GM23338 (cell line): ENCODE data around the gene MKX. TPM values are rescaled to one million over a fixed set of nuclear protein-coding genes. Genes with fewer than 3 reads are reported as not detected.

Source experiments
- ATAC-seq: fragments of 200-7000 bp; cut with Tn5 transposase; 3 replicates; pipeline ENCODE4 v1.9.1; 2020
- DNase-seq: peaks from one replicate; pipeline ENCODE4 v3.0.0-alpha.2; 2015; ENCODE audit warnings: low spot score
- H2AFZ ChIP-seq: fragments of 200-600 bp; sonication (generic); 2 replicates; pipeline ENCODE4 v1.8.0; 2016; ENCODE audit warnings: antibody characterized with exemption, mild to moderate bottlenecking, moderate library complexity
- H3F3A ChIP-seq: fragments of 200-600 bp; sonication (generic); replicated peaks from 2 replicates; pipeline ENCODE4 v1.8.0; 2017; ENCODE audit warnings: antibody characterized with exemption, mixed run types, low read depth
- H3K27ac ChIP-seq: fragments of 200-600 bp; sonication (generic); 2 replicates; pipeline ENCODE4 v1.6.1; 2016; ENCODE audit warnings: low read depth
- H3K27me3 ChIP-seq: fragments of 200-600 bp; sonication (generic); 2 replicates; pipeline ENCODE4 v1.8.0; 2016; ENCODE audit warnings: mild to moderate bottlenecking, mixed run types, moderate library complexity; ENCODE audit not compliant: insufficient read depth
- H3K36me3 ChIP-seq: fragments of 200-600 bp; sonication (generic); 2 replicates; pipeline ENCODE4 v1.8.0; 2016; ENCODE audit warnings: mild to moderate bottlenecking; ENCODE audit not compliant: insufficient read depth
- H3K4me1 ChIP-seq: fragments of 200-600 bp; sonication (generic); 2 replicates; pipeline ENCODE4 v1.8.0; 2016; ENCODE audit warnings: mild to moderate bottlenecking, moderate library complexity; ENCODE audit not compliant: insufficient read depth
- H3K4me2 ChIP-seq: fragments of 200-600 bp; sonication (generic); 2 replicates; pipeline ENCODE4 v1.7.1; 2017; ENCODE audit warnings: mixed run types
- H3K4me3 ChIP-seq: fragments of 200-600 bp; sonication (generic); 2 replicates; pipeline ENCODE4 v1.6.1; 2016; ENCODE audit warnings: mixed run types
- H3K79me2 ChIP-seq: fragments of 200-600 bp; sonication (generic); replicated peaks from 2 replicates; pipeline ENCODE4 v1.8.0; 2017; ENCODE audit warnings: mild to moderate bottlenecking; ENCODE audit not compliant: insufficient read depth
- H3K9me2 ChIP-seq: fragments of 200-600 bp; sonication (generic); 2 replicates; pipeline ENCODE4 v1.8.0; 2017; ENCODE audit not compliant: insufficient read depth
- H4K20me1 ChIP-seq: fragments of 200-600 bp; sonication (generic); replicated peaks from 2 replicates; pipeline ENCODE4 v1.8.0; 2017; ENCODE audit warnings: mild to moderate bottlenecking; ENCODE audit not compliant: insufficient read depth
- H3K27ac Mint-ChIP-seq: 2 replicates; pipeline ENCODE4 v1.8.0; 2020; ENCODE audit warnings: inconsistent platforms, mild to moderate bottlenecking, moderate library complexity, mixed read lengths
- H3K27me3 Mint-ChIP-seq: 3 replicates; pipeline ENCODE4 v1.8.0; 2022; ENCODE audit warnings: low read depth, mild to moderate bottlenecking, moderate library complexity, mixed read lengths, inconsistent platforms; ENCODE audit not compliant: insufficient read depth, poor library complexity
- H3K36me3 Mint-ChIP-seq: 3 replicates; pipeline ENCODE4 v1.8.0; 2021; ENCODE audit warnings: low read depth, mild to moderate bottlenecking, inconsistent platforms, moderate library complexity, mixed read lengths
- H3K4me1 Mint-ChIP-seq: 3 replicates; pipeline ENCODE4 v1.8.0; 2020; ENCODE audit warnings: mild to moderate bottlenecking, inconsistent platforms, mixed read lengths
- H3K4me3 Mint-ChIP-seq: 3 replicates; pipeline ENCODE4 v1.8.0; 2021; ENCODE audit warnings: moderate library complexity, mild to moderate bottlenecking, inconsistent platforms, mixed read lengths
- H3K9me3 Mint-ChIP-seq: 3 replicates; pipeline ENCODE4 v1.8.0; 2020; ENCODE audit warnings: moderate library complexity, mild to moderate bottlenecking, inconsistent platforms, mixed read lengths
- CREB1 ChIP-seq: fragments of 250-450 bp; sonication (Bioruptor Pico); IDR thresholded peaks from 2 replicates; pipeline ENCODE4 v1.5.0; 2020; ENCODE audit warnings: low read depth, mild to moderate bottlenecking, moderate library complexity
- ETS1 ChIP-seq: IDR thresholded peaks from 2 replicates; pipeline ENCODE4 v1.6.1; 2016; ENCODE audit warnings: antibody characterized with exemption
- EZH2 ChIP-seq: fragments of 200-600 bp; sonication (generic); IDR thresholded peaks from one replicate; pipeline ENCODE4 v1.8.0; 2017; ENCODE audit warnings: antibody characterized with exemption, mild to moderate bottlenecking, low read depth; ENCODE audit not compliant: unreplicated experiment
- EZH2phosphoT487 ChIP-seq: fragments of 200-600 bp; sonication (generic); IDR thresholded peaks from one replicate; pipeline ENCODE4 v1.8.1; 2018; ENCODE audit warnings: antibody characterized with exemption; ENCODE audit not compliant: unreplicated experiment
- JUNB ChIP-seq: IDR thresholded peaks from one replicate; pipeline ENCODE4 v1.6.1; 2016; ENCODE audit warnings: antibody characterized with exemption; ENCODE audit not compliant: unreplicated experiment
- NANOG ChIP-seq: IDR thresholded peaks from 2 replicates; pipeline ENCODE4 v1.6.1; 2016; ENCODE audit warnings: antibody characterized with exemption, borderline replicate concordance
- POLR2AphosphoS5 ChIP-seq: IDR thresholded peaks from 2 replicates; pipeline ENCODE4 v1.6.1; 2016; ENCODE audit warnings: antibody characterized with exemption, low read depth
- STAT1 ChIP-seq: IDR thresholded peaks from one replicate; pipeline ENCODE4 v1.6.1; 2016; ENCODE audit warnings: antibody characterized with exemption; ENCODE audit not compliant: unreplicated experiment
- ZNF114 ChIP-seq: fragments of 250-450 bp; sonication (Bioruptor Pico); IDR thresholded peaks from 2 replicates; pipeline ENCODE4 v1.5.0; 2020; ENCODE audit warnings: mild to moderate bottlenecking, moderate library complexity
- ZNF331 ChIP-seq: fragments of 250-450 bp; sonication (Bioruptor Pico); IDR thresholded peaks from 2 replicates; pipeline ENCODE4 v1.5.0; 2020; ENCODE audit warnings: low read depth, mild to moderate bottlenecking, moderate library complexity
- ZNF462 ChIP-seq: fragments of 250-450 bp; sonication (Bioruptor Pico); IDR thresholded peaks from 2 replicates; pipeline ENCODE4 v1.5.0; 2020; ENCODE audit warnings: mild to moderate bottlenecking, moderate library complexity
- polyA plus RNA-seq: library from polyadenylated mRNA; unstranded; fragments of >200 nt; fragmentation: Nextera tagmentation; extraction: Ambion mirVana; gene quantifications from 2 replicates; pipeline ENCODE4 v1.2.1, GENCODE V29; 2016
- total RNA-seq: library from RNA; depleted of rRNA; stranded (reverse); fragments of >200 nt; shearing (Covaris generic); gene quantifications from 2 replicates; pipeline ENCODE4 v1.2.3, GENCODE V29; 2014
- TF ChIP-seq, protein P1 (sequence below): IDR thresholded peaks from one replicate; pipeline ENCODE4 v1.6.1; 2018; ENCODE audit warnings: antibody characterized with exemption; ENCODE audit not compliant: unreplicated experiment
- TF ChIP-seq, protein P2 (sequence below), 2 experiments: fragments of 200-600 bp in 1 of 2; sonication (generic) in 1 of 2; conservative IDR thresholded peaks; 2 replicates each; pipeline versions ENCODE4 v1.5.1 to v1.6.1; 2016 to 2017; ENCODE audit warnings: antibody characterized with exemption in 2 of 2, low read depth in 2 of 2, mild to moderate bottlenecking in 2 of 2, moderate library complexity in 1 of 2

Gene MKX
- total and polyA plus RNA-seq, 2 experiments from 2014 or later: 0.66 to 0.97 TPM

- TF ChIP-seq NANOG (no peak), ZNF331 (no peak), POLR2AphosphoS5 (no peak), STAT1 (no peak)
Observed at GRCh38 chr10:27654284-27654683, 91.3 kb downstream of the MKX start (continued).

DNA sequence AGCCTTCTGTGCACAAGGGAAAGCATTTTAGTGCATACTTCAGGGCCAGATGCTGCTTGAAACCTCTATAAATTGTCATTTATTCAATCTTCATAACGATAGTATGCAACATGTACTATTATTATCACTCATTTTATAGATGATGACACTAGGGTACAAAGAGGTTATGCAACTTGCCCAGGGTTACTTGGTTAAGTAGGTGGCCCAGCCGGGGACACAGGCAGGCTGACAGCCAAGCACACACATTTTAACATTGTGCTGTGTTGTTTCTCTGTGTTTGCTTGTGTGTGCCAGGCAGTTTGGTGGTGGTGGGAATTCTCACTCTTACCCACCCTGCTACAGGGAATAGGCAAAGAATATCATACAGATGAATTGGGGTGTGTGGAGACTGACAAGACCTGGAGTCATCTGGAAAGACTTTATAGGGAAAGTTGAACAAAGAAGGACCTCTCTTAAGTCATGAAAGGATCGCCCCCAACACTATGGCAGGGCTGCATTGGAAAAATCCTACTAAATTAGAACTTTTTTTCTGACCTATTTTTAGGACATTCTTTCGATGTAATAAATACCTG is 98.9 kb downstream of the MKX start:
- H4K20me1 ChIP-seq: no peaks in the 10 kb centered on the region
- H3K27ac ChIP-seq: no peak overlapping the region
- no peak overlapping the region for H3K4me2 ChIP-seq
- no peaks in the 10 kb centered on the region for H3K36me3 ChIP-seq
- Mint-ChIP-seq H3K27me3 (peaks cover 2% of the 10 kb centered on the region), H3K36me3 (no peaks in the 10 kb centered on the region), H3K9me3 (peaks cover 5% of the 10 kb centered on the region; the same call in 2 of the 3 replicates), H3K27ac (no peak overlapping the region), H3K4me1 (no peaks in the 10 kb centered on the region), H3K4me3 (no peak overlapping the region)
- H2AFZ ChIP-seq: no peak overlapping the region
- ATAC-seq (no peak), DNase-seq (no peak)
- no peaks in the 10 kb centered on the region for H3K79me2 ChIP-seq
- H3K9me2 ChIP-seq: no peaks in the 10 kb centered on the region
- no peaks in the 10 kb centered on the region for H3F3A ChIP-seq
- H3K4me1 ChIP-seq: no peaks in the 10 kb centered on the region
- H3K4me3 ChIP-seq: no peak overlapping the region
- TF ChIP-seq ZNF462 (CRISPR knock-in tag): no peak
- TF ChIP-seq POLR2AphosphoS5: no peak
- TF ChIP-seq, protein P1, sequence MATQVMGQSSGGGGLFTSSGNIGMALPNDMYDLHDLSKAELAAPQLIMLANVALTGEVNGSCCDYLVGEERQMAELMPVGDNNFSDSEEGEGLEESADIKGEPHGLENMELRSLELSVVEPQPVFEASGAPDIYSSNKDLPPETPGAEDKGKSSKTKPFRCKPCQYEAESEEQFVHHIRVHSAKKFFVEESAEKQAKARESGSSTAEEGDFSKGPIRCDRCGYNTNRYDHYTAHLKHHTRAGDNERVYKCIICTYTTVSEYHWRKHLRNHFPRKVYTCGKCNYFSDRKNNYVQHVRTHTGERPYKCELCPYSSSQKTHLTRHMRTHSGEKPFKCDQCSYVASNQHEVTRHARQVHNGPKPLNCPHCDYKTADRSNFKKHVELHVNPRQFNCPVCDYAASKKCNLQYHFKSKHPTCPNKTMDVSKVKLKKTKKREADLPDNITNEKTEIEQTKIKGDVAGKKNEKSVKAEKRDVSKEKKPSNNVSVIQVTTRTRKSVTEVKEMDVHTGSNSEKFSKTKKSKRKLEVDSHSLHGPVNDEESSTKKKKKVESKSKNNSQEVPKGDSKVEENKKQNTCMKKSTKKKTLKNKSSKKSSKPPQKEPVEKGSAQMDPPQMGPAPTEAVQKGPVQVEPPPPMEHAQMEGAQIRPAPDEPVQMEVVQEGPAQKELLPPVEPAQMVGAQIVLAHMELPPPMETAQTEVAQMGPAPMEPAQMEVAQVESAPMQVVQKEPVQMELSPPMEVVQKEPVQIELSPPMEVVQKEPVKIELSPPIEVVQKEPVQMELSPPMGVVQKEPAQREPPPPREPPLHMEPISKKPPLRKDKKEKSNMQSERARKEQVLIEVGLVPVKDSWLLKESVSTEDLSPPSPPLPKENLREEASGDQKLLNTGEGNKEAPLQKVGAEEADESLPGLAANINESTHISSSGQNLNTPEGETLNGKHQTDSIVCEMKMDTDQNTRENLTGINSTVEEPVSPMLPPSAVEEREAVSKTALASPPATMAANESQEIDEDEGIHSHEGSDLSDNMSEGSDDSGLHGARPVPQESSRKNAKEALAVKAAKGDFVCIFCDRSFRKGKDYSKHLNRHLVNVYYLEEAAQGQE: no peak
- TF ChIP-seq ZNF114: no peak
- TF ChIP-seq JUNB: no peak
- no peak for TF ChIP-seq ZNF331
- no peak for TF ChIP-seq EZH2phosphoT487
- TF ChIP-seq NANOG: no peak
- TF ChIP-seq, protein P2, sequence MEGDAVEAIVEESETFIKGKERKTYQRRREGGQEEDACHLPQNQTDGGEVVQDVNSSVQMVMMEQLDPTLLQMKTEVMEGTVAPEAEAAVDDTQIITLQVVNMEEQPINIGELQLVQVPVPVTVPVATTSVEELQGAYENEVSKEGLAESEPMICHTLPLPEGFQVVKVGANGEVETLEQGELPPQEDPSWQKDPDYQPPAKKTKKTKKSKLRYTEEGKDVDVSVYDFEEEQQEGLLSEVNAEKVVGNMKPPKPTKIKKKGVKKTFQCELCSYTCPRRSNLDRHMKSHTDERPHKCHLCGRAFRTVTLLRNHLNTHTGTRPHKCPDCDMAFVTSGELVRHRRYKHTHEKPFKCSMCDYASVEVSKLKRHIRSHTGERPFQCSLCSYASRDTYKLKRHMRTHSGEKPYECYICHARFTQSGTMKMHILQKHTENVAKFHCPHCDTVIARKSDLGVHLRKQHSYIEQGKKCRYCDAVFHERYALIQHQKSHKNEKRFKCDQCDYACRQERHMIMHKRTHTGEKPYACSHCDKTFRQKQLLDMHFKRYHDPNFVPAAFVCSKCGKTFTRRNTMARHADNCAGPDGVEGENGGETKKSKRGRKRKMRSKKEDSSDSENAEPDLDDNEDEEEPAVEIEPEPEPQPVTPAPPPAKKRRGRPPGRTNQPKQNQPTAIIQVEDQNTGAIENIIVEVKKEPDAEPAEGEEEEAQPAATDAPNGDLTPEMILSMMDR (conservative IDR thresholded peaks at IDR 0.05; ENCODE audit: low read depth in 2 of 2): no peak
- TF ChIP-seq ETS1: no peak
- no peak for TF ChIP-seq CREB1 (CRISPR knock-in tag)
- TF ChIP-seq STAT1: no peak
- TF ChIP-seq EZH2: no peak
- H3K27me3 ChIP-seq: no peaks in the 10 kb centered on the region
